ENCODE data around the gene GOLGA8B.
"Not testable (repeated sequence)": the region's sequence is repeated elsewhere in the genome, so short reads cannot be mapped to it uniquely, and the experiment has no call there.

DNA sequence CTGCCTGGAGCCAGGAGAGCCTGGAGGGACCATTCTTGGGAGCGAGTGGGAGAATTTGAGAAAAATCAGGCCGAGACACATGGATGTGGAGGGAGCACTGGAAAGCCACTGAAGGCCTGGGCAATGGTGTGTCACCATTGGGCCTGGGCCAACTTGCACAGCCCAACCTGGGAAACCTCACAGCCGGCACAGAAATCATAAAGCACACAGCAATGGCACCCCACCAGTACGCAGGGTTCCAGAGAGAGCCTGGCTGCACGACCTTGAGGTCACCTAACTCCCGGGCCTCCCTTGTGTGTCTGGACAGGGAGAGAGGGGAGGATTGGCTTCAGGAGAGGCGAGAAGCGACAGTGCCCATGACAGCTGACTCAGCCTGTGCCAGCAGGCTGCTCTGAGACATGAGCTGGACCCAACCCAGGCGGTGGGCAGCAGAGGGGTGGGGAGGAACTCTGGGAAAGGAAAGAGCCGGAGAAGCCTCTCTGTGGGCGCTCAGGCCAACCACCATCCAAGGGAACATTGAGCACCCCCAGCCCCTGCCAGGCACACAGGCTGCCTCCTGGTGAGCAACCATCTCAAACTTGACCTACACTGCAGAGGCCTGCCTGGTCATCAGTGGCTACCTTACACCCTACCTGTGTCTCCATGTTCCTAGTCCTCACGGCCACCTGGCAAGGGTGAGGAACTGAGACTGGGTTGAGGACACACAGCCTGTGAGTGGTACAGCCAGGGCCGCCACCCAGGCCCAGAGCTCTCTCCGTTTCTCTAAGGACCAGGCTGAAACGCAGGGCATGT lies 3.0 kb downstream of the GOLGA8B start:
- TF ChIP-seq, protein P1, sequence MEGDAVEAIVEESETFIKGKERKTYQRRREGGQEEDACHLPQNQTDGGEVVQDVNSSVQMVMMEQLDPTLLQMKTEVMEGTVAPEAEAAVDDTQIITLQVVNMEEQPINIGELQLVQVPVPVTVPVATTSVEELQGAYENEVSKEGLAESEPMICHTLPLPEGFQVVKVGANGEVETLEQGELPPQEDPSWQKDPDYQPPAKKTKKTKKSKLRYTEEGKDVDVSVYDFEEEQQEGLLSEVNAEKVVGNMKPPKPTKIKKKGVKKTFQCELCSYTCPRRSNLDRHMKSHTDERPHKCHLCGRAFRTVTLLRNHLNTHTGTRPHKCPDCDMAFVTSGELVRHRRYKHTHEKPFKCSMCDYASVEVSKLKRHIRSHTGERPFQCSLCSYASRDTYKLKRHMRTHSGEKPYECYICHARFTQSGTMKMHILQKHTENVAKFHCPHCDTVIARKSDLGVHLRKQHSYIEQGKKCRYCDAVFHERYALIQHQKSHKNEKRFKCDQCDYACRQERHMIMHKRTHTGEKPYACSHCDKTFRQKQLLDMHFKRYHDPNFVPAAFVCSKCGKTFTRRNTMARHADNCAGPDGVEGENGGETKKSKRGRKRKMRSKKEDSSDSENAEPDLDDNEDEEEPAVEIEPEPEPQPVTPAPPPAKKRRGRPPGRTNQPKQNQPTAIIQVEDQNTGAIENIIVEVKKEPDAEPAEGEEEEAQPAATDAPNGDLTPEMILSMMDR (IDR thresholded peaks at IDR 0.05), result not testable (repeated sequence)
- not testable (repeated sequence) for TF ChIP-seq POLR2A (IDR thresholded peaks at IDR 0.05)
